GM18511 (cell line): ENCODE data around the gene FOXC2.

Source experiments
- ATAC-seq: cut with Tn5 transposase; IDR thresholded peaks from one replicate; pipeline ENCODE4 v1.9.1; 2021; ENCODE audit warnings: mild to moderate bottlenecking, moderate library complexity; ENCODE audit not compliant: unreplicated experiment

The FOXC2 gene

GRCh38 chr16:86609115-86609514 lies 42.5 kb downstream of the FOXC2 start:
- ATAC-seq, result no peak

- no peak for ATAC-seq
These were observed 43.0 kb downstream of the FOXC2 start for GRCh38 chr16:86609661-86610060.

DNA sequence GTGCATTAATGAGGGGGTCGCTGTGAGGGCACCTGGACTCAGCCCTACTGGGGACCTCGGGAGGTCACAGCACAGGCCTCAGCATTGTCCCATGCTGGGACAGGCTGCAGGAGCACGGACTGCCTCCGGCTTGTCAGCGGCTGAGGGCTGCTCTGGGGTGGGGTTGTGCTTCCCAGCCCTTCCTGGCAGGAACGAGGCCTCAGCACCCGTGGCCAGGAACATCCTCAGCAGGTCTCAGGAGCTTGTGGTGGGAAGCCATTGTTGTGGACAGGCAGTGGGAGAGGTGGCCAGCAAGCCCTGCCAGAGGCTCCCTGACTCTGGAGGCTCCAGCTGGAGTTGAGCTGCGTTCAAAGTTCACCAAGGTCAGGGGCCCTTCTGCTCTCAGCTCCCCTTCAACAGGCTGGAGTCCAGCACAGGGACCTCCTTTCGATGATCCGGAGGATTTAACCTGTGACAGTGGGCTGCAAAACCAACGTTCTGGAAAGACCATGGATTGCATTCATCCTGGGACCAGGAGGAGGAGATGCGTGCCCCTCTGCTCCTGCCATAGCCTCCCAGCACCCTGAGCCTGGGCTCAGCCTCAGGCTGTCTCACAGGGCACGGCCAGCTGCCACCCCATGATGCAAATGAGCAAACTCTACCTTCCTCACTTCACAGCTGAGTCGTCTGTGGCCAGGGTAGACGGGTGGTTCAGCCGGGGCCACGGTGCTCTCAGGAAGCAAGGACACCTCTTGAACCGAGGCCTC lies 44.3 kb downstream of the FOXC2 start:
- no peak for ATAC-seq

DNA sequence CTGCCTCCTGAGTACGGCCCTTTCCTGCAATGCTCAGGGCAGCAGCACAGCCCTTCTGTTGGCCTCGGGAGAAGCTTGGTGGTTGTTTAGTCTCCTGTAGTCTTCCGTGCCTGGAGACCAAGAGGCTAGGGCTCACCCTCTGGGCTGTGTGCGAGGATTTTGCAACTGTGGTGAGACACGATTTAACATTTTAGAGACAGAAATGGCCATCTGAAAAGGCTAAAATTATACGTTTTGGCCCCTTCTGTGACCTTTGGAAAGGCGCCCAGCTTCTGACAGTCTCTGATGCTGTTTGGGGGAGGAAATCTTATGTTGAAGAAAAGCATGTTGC lies 44.9 kb downstream of the FOXC2 start:
- ATAC-seq, result no peak

GRCh38 chr16:86611941-86612340 lies 45.3 kb downstream of the FOXC2 start:
- no peak for ATAC-seq

DNA sequence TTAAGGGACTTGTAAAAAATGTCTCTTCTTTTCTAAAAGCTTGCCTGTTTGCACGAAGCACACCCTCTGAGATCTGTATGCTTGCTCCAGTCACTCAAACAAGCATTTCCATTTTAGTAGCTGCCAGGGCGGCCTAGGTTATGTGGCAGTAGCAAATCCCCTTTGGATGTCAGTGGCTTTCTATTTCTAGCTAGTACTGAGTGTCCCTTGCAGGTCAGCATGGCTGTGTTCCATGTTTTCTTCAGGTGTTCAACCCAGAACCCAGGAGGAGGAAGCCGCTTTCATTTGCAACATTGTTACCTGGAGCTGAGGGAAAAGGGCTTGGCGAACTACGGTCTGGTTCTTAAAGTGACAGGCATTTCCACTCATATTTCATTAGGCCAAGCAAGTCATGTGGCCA lies 48.1 kb downstream of the FOXC2 start:
- ATAC-seq, result no peak

- no peak for ATAC-seq
These were observed 50.3 kb downstream of the FOXC2 start for GRCh38 chr16:86616906-86617305.

DNA sequence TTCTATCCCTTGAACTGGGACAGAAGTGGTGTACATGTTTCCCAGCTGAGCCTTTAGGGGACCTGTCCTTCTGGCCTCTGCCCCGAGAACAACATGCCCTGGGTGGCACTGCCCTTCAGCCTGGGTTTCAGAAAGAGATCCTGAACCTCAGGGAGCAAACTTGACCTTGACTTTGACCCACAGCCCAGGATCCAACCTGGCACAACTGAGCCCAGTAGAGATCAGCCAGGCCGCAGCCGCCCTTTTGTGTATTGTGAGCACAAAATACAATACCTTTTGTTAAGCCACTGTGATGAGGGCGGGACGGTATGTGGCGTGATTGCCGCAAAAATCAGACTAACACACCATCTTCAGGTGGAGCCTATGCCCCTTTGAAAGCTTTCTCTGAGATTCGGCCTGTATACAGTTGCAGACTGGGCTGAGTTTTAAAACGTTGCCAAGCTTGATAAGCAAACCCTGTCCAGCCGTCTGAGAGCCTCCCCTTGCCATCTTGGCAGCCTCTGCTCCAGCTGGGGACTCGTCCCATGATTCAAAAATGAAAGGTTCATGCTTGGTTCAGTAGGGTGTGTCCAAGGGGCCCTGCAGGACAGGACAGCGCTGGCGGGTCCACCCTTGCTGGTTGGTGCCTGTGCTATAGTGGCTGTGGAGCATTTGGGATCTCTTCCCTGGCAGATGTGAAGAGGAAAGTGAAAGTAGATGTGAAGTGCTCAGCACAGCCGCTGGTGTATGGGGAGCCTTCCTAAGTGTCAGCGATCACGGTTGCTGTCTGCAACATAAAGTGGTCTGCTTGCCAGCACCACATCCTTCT lies 52.0 kb downstream of the FOXC2 start:
- no peak for ATAC-seq
